GM19240 (cell line): ENCODE results near the gene RNFT2.
"Not testable (repeated sequence)": the region's sequence is repeated elsewhere in the genome, so short reads cannot be mapped to it uniquely, and the experiment has no call there.

Experiments used
- DNase-seq: peaks from one replicate; pipeline ENCODE4 v3.0.0; 2011; ENCODE audit warnings: low spot score; ENCODE audit not compliant: insufficient read length

Gene RNFT2

GRCh38 chr12:116792403-116792802 lies 54.3 kb downstream of the RNFT2 start:
- DNase-seq: no peak

GRCh38 chr12:116794725-116795124 lies 56.6 kb downstream of the RNFT2 start:
- DNase-seq: no peak

DNA sequence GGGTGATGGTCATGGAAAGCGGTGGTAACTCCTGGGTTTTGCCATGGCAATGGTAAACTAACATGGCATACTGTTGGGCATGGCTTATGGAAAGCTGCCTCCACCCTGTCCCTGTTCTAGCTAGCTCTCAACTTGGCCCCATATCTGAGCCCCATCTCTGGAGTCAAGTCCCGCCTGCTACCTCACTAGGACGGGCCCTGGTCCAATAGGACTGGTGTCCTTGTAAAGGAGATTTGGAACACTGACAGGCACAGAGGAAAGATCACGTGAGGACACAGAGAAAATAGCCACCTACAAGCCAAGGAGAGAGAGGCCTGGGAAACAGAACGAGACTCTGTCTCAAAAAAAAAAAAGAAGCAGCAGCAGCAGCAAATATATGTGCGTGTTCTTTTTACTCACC lies 59.8 kb downstream of the RNFT2 start:
- no peak for DNase-seq

DNA sequence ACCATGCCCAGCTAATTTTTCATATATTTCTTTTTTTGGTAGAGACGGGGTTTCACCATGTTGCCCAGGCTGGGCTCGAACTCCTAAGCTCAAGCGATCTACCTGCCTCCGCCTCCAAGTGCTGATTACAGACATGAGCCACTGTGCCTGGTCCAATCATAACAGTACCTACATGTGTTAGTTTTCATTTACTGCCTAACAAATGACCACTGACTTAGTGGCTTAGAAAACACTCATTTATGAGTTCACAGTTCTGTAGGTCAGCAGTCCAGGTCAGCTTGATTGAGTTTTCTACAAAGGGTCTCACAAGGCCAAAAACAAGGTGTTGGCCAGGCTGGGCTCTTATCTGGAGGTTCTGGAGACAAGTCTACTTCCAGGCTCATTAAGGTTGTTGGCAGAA lies 60.6 kb downstream of the RNFT2 start:
- no peak for DNase-seq

- DNase-seq: no peak
Measured at GRCh38 chr12:116799955-116800354, 61.8 kb downstream of the RNFT2 start.

- no peak for DNase-seq
Measured at GRCh38 chr12:116800918-116801317, 62.8 kb downstream of the RNFT2 start.

DNA sequence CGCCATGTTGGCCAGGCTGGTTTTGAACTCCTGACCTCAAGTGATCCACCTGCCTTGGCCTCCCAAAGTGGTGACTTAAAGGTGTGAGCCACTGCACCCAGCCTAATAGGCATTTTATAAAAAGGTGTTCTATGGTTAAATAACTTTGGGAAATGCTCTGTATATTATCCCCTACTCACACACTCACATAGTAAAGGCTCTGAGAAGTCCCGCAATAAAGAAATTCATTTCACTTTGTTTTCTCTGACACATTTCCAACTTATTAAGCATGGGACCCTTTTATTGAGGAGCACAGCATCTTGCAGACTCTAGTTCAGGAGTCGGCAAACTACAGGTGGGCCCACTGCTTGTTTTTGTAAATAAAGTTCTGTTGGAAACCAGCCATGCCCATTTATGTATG lies 63.9 kb downstream of the RNFT2 start:
- DNase-seq: no peak

DNA sequence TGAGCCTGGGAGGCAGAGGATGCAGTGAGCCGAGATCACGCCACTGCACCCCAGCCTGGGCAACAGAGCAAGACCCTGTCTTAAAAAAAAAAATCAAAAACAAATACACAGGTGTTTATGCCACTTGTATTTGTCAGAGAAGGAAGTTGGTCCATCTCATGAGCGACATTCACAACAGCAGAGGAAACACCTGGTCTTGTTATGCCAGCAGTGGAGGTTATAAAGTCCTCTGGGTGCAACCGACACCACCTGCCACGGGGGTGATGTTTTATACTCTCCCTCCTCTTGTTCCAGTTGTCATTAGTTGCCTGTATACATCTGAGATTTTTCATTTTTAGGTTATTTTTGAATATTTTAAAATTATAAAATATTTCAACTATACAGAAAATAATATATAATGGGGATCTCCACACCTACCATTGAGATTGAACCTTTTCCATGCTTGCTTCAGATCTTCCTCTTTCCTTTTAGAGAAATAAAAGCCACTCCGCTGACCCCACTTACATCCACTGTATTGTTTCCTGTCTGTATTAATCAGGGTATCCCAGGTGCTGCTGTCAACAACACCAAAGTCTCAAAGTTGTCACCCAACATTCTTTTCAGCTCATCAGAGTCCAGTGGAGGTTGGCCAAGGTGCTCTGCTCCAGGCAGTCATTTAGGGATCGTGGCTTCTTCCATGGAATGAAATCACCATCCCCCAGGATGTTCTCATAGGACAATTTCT lies 65.1 kb downstream of the RNFT2 start:
- DNase-seq: no peak

DNA sequence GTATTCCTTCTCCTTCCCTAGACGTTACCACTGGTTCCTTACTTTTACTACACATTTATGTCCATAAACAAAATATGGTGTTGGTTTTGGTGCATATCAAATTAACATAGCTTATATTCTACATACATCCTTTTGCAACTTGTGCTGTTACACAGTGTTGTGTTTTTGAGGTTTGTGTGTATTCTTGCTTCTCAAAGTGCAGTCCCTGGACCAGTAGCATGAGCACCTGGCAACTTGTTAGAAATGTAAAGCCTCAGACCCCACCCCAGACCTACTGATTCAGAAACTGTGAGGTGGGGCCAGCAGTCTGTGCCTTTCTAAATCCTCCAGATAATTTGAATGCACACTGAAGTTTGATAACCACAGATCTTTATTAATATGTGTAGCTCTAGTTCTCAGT lies 65.9 kb downstream of the RNFT2 start:
- DNase-seq: no peak

DNA sequence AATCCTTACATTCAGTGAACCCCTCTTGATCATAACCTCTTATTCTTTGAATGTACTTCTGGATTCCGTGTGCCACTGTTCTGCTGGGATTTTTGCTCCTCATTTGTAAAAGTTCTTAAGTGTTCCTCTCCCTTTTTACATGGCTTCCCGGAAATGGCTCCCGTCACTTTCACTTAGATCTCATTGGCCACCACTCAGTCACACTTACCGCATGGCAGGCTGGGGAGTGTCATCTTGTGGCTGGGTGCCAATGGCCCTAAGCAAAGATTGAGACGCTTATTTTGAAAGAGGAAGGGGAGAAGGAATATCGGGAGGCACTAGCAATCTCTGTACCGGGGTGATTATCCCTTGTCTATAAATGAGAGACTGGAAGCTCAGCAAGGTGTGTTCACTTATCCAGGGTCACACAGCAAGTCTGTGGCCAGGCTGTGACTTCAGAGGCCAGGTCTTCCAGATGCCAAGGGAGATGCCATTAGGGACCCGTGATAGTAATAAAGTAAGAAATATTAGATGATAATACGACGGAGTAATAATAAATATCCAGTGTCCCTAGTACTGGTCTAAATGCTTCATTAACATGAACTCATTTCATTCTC lies 68.8 kb downstream of the RNFT2 start:
- DNase-seq: no peak

GRCh38 chr12:116807546-116807945 lies 69.4 kb downstream of the RNFT2 start:
- no peak for DNase-seq

GRCh38 chr12:116808113-116809105 lies 70.3 kb downstream of the RNFT2 start:
- DNase-seq: no peak

- no peak for DNase-seq
Measured at GRCh38 chr12:116812238-116812637, 74.1 kb downstream of the RNFT2 start.

DNA sequence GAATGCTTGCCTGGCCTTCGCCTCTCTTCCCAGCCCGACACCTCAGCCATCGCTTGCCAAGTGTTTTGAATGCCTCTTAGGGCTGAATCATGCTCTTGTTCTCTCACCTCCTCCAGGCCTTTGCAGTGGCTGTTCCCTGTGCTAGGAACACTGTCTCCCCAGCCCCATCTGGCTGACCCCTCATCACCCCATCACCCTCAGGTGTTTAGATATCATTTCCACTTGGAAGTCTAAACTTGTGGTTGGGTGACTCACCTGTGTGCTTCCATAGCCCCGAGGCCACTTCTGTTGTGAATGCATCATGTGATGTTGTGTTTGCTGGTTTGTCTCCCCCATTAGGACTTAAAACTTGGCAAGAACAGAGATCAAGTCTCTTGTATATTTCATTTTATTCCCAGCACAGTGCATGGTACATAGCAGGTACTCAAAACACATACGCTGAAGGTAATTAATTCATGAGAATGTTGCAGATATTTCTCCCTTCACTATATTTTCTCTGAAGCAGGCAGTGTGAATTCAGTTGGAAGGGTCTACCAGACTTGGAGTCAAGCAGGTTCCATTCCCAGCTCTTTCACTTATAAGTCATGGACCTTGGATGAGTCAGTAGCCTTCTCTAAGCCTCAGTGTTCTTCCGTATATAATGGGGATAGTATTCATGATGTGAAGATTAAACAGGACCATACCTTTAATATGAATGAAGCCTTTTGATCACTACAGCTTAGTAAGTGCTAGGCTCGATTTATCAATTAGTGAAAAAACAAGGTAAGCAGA lies 75.3 kb downstream of the RNFT2 start:
- DNase-seq: no peak

DNA sequence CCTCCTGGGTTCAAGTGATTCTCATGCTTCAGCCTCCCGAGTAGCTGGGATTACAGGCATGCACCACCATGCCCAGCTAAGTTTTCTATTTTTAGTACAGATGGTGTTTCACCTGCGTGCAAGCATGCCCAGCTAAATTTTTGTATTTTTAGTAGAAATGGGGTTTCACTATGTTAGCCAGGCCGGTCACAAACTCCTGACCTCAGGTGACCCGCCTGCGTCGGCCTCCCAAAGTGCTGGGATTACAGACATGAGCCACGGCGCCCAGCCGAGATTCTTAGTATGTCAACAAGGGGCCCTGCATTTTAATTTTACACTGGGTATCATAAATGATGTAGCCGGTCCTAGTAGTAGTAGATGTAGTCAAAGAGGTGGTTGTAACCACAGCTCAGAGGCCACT lies 76.7 kb downstream of the RNFT2 start:
- DNase-seq: not testable (repeated sequence)

- no peak for DNase-seq
Measured at GRCh38 chr12:116818341-116818856, 80.3 kb downstream of the RNFT2 start.

DNA sequence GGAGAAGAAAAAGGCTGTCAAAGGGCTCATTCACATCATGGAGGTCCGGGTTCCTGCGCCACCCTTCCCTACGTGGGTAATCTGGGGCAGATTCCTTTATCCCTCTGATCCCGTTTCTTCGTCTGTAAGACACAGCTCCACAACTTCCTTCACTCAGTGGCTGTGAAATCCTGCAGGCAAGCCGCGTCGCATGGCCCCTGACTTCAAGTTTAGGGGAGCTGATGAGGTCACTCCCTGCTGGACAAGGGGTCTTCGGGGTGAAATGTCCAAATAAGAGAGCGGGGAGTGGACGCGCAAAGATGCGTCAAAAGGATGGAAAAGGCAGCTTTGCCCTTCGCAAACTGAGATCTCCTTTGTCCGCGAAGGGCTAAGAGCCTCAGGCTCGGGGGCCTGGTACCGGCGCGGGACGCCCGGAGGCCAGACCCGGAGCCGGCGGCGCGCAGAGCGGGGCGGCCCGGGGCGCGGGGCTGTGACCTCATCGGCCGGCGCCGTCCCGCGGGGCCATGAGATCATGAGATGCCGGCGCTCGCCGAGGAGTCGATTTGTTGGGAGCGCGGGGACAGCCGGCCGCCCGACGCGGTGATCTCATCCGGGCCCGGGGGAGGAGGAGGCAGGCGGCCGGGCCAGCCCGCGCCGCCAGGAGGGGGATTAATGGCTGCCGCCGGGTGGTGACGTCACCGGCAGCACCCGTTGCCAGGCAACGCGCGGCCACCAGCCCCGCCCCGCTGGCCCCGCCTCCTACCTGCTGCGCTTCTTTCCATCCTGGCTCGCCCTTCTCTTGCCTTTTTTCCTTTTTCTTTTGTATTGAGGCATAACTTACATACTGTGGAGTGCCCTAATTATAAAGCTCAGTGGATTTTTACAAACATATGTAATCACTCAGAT lies 81.1 kb downstream of the RNFT2 start:
- peak; percentile 81 for DNase-seq

- no peak for DNase-seq
Measured at GRCh38 chr12:116820064-116820656, 82.0 kb downstream of the RNFT2 start.

GRCh38 chr12:116821291-116821690 lies 83.2 kb downstream of the RNFT2 start:
- DNase-seq: no peak

DNA sequence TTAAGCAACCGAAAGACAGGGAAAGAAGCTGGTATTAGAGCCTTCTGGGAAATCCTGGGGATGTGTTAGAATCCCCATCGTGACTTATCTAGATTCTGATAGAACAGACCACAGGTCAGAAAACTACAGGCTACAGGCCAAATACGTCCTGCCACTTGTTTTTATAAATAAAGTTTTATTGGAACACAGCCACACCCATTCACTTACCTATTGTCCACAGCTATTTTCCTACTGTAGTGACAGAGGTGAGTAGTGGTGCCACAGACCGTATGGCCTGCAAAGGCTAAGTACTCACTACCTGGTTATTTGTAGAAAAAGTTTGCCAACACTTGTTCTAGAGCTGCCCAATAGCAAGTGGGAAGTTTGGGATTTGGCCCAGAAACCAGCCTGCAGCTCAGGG lies 89.3 kb downstream of the RNFT2 start:
- no peak for DNase-seq
